Measurements from ENCODE around the gene MOB3A. TPM values are rescaled to one million over a fixed set of nuclear protein-coding genes. Genes with fewer than 3 reads are reported as not detected.

The MOB3A gene
- polyA plus RNA-seq, 5 donors, result 17.5 to 31.4 (median 24.1) TPM

GRCh38 chr19:2047449-2048103 lies 48.5 kb downstream of the MOB3A start:
- DNase-seq, result no peak

GRCh38 chr19:2047076-2047448 lies 49.1 kb downstream of the MOB3A start:
- no peak for DNase-seq

GRCh38 chr19:2046046-2046907 lies 49.8 kb downstream of the MOB3A start:
- DNase-seq, result no peak

- no peak for DNase-seq
Measured at GRCh38 chr19:2045501-2046045, 50.6 kb downstream of the MOB3A start.

- no peak for DNase-seq
Measured at GRCh38 chr19:2044709-2045500, 51.2 kb downstream of the MOB3A start.

- DNase-seq, result no peak
Measured at GRCh38 chr19:2043961-2044708, 52.0 kb downstream of the MOB3A start.

GRCh38 chr19:2043251-2043641 lies 52.9 kb downstream of the MOB3A start:
- no peak for DNase-seq

- no peak for DNase-seq
Measured at GRCh38 chr19:2042485-2043250, 53.5 kb downstream of the MOB3A start.

- DNase-seq, result peak; percentile 89 to 93
Measured at GRCh38 chr19:2041683-2042484, 54.2 kb downstream of the MOB3A start.

GRCh38 chr19:2041433-2041682 lies 54.8 kb downstream of the MOB3A start:
- no peak for DNase-seq

- DNase-seq, result no peak
Measured at GRCh38 chr19:2040647-2041432, 55.3 kb downstream of the MOB3A start.

GRCh38 chr19:2039959-2040646 lies 56.0 kb downstream of the MOB3A start:
- DNase-seq, result no peak

GRCh38 chr19:2039089-2039958 lies 56.8 kb downstream of the MOB3A start:
- no peak for DNase-seq

- no peak for DNase-seq
Measured at GRCh38 chr19:2038284-2039088, 57.6 kb downstream of the MOB3A start.

- no peak for DNase-seq
Measured at GRCh38 chr19:2037651-2038255, 58.4 kb downstream of the MOB3A start.

- DNase-seq, result no peak
Measured at GRCh38 chr19:2036424-2036823, 59.7 kb downstream of the MOB3A start.
